OCI-M1 (cell line): Measurements from ENCODE around the gene RAD21L1.
"Not testable (repeated sequence)": the region's sequence is repeated elsewhere in the genome, so short reads cannot be mapped to it uniquely, and the experiment has no call there.

Source experiments
- DNase-seq: peaks from one replicate; lab custom pipeline; 2025; lab: John Stamatoyannopoulos, UW

Gene RAD21L1

DNA sequence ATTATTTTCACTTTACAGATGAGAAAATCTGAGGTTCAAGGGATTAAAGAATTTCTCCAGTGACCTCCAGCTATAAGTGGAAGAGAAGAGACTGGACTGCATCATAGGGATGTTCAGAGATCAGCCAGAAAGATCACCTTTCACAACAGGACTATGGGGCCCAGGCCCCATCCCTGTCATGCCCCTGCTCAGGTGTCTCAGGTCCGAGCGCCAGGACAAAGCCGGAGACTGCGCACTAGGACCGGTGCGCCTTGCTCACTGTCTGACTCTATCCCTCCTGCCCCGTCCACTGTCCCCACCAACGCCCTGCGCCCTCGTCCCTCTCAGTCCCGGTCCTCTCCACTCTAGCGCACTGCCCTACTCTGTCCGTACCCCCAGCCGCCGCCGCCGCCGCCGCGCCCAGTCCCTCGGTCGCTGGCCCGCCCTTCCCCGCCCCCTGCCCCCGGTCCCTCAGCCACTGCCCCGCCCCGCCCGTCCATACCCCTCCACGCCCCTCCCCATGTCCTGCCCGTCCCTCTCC is 521 bp upstream of the RAD21L1 start:
- DNase-seq, result peak; percentile 84

DNA sequence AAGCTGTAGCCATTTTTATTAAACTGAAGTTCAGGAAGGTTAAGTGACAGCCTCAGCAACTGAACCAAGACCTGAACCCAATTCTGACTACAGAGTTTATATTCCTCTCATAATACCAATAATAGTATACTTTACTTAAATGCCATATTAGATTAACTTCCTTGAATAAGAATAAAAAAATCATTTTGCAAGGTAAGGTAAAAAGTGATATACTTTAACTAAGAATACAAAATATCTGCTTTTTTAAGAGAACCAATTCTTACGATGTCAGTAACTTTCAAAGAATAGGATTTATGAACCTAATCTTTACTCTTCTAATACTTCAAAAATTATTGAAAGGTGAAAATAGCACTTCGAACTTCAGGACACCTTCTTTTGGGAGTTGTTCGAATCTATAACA is 3.7 kb downstream of the RAD21L1 start:
- DNase-seq, result no peak

DNA sequence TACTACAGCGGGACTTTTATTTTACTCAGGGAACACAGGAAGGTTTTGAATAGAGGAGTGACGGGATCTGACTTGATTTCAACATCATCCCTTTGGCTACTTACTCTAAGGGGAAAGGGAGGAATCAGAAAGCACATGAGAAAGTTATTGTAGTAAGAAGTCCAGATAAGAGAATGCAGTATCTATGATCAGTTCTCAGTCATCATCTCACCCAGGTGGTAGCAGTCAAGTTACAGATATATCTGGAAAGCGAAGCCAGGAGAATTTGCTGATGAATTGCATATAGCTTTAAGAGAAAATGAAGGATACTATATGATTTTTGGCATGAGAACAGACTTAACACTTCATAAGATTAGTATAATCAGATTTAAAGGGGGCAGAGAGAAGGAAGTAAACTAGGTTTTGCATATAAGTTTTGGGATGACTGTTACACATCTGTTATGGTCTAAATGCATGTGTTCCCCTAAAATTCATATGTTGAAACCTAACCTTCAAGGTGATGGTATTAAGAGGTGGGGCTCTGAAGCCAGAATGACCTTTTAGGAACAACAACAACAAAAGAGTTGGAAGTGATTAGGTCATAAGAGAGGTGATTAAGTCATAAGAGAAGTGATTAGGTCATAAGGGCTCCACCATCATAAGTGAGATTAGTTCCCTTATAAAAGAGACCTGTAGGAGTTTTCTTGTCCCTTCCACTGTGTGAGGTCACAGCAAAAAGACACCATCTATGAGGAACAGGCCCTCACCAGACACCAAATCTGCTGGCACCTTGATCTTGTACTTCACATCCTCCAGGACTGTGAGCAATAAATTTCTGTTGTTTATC is 6.7 kb downstream of the RAD21L1 start:
- no peak for DNase-seq

DNA sequence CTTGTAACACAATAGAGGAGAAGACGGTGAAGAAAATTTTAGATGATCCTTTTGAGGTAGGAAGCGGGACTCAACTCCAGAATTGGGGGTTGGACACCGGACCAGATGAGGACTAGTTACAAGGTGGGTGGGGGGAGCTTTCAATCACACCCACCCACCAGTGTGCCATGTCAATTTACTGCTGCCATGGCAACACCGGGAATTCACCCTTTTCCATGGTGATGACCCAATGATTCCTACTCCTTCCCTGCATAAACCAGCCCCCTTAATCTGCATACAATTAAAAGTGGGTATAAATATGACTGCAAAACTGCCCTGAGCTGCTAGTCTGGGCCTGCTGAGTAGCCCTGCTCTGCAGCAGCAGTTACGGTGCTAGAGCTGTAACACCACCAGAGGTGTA is 14.7 kb downstream of the RAD21L1 start:
- DNase-seq, result no peak

DNA sequence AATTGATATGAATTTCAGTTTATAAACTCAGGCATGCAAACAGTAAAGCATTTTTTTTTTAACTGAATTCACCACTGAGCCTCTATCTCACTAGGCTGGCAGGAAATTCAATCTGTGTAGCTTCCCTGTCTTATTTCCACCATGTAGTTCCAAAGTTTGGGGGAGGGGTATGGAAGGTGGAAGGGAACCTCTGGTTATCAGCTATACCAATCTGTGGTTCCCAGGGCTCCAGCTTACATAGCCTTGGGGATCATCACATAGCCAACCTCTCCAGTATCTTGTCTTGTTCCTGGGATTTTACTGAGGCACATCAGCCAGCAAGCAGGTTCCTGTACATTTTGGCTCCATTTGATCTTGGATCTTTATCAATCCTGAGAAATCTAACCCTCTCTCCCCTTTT is 15.6 kb downstream of the RAD21L1 start:
- DNase-seq, result no peak

DNA sequence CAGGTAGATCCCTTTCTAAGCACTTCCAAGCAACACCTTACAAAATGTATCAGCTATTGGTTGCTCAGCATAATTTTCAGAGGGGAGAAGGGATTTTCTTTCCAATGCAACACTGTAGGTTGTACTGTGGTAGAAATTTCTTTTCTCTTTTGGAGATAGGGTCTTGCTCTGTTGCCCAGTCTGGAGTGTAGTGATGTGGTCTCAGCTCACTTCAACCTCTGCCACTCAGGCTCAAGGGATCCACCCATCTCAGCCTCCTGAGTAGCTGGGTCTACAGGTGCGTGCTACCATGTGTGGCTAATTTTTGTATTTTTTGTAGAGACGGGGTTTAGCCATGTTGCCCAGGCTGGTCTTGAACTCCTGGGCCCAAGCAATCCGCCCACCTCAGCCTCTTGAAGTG is 16.3 kb downstream of the RAD21L1 start:
- no peak for DNase-seq

DNA sequence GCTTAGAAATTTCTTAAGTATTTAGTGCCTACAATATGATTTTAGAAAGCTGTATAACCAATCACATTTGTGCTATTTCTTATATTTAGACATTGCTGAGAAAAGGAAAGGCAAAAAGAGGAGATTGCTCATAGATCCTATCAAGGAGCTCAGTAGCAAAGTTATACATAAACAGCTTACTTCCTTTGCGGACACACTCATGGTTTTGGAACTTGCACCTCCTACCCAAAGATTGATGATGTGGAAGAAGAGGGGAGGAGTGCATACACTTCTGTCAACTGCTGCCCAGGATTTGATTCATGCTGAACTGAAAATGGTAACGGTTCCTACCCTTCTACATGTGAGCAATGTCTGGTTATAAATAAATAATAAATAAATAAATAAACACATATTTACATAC is 16.7 kb downstream of the RAD21L1 start:
- no peak for DNase-seq

DNA sequence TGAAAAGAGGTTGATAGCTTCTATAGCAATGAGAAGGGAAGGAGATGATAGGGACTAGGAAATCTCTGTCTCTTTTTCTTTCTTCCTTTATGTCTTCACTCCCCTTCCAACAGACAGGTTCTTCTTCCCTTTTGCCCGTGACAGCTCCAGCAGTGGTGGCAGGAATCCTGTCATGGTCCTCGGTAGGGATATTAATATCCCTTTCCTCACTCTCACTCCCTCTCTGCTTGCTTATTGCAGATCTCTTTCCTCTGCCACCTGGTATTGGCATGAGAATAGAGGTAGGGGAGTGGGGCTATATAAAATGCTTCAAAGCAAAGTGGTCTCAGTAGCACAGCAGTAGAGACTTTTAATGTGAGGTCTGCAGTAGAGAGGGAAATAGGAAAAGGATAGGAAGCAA is 19.7 kb downstream of the RAD21L1 start:
- no peak for DNase-seq

DNA sequence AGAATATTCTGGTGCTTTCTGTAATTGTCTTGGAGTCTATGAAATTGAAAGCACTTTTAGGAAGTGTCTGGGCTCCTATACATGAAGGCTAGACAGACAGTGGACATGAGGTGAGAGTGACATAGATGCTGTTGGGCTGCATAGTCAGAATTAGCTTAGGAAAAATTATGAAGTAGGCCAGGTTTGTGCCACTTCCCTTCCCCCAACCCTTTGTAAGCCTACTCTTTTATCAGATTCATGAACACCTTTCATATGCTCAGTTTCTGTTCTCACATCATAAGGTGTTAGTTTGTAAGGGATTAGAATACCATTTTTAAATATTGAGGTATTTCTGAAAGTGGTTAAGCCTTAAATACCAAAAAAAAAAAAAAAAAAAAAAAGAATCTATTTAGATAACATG is 21.8 kb downstream of the RAD21L1 start:
- DNase-seq, result no peak

DNA sequence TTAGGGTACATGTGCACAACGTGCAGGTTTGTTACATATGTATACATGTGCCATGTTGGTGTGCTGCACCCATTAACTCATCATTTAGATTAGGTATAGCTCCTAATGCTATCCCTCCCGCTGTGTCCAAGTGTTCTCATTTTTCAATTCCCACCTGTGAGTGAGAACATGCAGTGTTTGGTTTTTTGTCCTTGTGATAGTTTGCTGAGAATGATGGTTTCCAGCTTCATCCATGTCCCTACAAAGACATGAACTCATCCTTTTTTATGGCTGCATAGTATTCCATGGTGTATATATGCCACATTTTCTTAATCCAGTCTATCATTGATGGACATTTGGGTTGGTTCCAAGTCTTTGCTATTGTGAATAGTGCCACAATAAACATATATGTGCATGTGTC is 24.4 kb downstream of the RAD21L1 start:
- DNase-seq, result not testable (repeated sequence)

DNA sequence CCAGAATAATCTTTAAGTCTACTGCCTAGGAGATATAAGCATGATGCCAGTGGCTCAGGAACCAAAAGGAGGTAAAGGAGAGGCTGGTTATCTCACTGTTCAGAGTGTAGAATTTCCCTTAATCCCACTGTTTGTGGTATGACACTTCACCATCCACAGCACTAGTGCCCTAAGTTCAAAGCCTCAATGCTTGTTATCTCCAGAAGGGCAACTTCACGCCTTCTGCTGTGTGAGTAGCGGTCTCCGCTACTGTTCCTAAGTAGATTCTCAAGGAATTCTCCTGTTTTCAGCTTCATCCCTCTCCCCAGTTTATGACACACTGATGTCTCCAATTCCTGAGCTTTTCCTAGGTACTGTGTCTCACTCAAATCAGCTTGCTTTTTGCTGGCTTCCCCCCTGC is 26.6 kb downstream of the RAD21L1 start:
- DNase-seq, result peak; percentile 22

DNA sequence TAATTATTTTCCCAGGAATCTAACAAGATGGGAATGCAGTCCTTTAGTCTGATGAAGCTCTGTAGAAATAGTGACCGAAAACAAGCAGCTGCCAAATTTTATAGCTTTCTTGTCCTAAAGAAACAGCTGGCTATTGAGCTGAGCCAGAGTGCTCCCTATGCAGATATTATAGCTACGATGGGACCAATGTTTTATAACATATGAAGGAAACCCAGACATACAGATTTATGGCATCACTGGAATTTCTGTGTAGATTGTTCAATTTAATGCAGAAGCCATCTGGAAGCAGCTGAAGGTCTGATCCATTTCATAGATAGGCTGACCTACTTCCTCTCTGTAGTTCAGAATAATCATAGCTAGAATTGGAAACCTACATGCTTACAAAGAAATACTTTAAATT is 28.4 kb downstream of the RAD21L1 start:
- DNase-seq, result peak; percentile 67

DNA sequence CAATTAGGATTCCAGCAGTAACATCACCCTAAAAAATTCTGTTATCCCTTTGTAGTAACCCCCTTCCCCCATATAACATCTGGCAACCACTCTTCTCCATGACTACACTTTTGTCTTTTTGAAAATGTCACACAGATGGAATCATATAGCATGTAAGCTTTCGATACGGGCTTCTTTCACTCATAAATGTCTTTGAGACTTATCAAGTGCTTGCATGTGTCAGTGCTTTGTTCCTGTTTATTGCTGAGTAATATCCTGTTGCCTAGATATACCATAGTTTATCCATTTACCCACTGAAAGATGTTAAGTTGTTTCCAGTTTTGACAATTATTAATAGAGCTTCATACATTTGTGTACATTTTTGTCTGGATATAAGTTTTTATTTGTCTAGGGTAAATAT is 29.8 kb downstream of the RAD21L1 start:
- DNase-seq, result peak; percentile 77

DNA sequence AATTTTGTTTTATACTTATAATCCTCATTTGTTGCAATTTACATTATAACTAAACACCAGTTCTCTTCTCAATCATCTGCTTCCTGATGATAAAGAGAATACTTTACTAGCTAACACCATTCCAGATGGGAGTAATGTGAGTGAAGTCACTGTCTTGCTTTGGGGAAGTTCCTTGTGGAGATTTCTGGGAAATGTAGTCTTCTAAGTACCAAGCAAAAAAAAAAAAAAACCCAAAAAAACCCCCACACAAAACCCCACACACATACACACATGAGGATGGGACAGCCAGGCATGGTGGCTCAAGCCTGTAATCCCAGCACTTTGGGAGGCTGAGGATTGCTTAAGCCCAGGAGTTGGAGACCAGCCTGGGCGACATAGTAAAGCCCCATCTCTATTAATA is 38.0 kb downstream of the RAD21L1 start:
- DNase-seq, result peak; percentile 53

DNA sequence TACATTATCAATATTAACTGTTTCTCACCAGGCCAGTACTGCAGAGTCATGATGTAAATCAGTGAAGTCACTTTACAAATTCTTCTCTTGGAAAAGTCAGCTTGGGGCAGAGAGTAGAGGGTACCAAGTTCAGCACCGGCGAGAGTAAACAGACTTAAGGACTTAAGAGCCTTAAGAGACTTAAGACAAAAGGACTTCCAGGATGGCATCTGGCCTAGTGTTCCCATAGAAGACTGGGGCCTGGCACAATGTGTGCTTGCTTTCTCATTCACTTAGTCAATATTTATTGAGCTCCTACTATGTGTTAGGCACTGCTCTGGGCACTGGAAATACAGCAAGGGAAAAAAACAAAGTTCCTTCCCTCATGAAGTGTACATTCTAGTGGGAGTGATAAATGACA is 38.9 kb downstream of the RAD21L1 start:
- DNase-seq, result peak; percentile 50

DNA sequence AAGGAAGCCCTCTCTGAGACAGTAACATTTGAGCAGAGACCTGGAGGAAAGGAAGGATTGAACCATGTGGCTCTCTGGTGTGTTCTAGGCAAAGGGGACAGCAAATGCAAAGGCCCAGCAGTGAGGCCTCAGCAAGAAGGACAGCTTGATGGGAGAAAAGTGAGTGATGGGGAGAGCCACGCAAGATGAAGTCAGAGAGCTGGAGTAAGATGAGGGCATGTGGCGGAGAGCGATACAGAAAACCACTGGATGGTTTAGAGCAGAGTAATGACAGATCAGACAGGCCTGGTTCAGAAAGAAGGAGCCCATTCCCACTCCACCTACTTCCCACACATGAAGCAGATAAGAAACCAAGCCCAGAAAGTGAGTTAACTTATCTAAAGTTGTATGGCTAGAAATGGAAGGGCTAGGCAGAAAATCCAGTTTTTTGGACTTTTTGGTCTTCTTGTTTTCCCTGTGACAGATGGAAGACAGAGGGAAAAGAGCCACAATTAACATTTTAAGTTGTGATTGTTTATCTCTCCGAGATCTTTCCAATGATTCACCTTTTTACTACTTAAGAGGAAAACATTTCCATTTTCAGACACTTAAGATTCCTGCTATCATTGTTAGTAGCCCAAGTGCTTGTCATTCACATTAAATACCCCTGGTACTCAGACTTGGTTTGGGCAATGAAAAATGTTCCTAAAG is 39.5 kb downstream of the RAD21L1 start:
- DNase-seq, result peak; percentile 62

DNA sequence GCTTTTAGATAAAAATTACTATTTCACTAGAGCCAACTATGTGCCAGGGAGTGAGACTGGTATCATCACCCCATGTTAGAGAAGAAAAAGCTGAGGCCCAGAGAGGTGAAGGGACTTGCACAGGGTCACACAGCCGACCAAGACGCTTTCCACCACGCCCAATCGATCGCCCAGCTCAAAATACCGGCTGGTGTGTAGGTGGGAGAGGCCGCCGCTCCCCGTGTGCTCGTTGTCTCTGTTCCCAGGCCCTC is 40.0 kb downstream of the RAD21L1 start:
- DNase-seq, result no peak

DNA sequence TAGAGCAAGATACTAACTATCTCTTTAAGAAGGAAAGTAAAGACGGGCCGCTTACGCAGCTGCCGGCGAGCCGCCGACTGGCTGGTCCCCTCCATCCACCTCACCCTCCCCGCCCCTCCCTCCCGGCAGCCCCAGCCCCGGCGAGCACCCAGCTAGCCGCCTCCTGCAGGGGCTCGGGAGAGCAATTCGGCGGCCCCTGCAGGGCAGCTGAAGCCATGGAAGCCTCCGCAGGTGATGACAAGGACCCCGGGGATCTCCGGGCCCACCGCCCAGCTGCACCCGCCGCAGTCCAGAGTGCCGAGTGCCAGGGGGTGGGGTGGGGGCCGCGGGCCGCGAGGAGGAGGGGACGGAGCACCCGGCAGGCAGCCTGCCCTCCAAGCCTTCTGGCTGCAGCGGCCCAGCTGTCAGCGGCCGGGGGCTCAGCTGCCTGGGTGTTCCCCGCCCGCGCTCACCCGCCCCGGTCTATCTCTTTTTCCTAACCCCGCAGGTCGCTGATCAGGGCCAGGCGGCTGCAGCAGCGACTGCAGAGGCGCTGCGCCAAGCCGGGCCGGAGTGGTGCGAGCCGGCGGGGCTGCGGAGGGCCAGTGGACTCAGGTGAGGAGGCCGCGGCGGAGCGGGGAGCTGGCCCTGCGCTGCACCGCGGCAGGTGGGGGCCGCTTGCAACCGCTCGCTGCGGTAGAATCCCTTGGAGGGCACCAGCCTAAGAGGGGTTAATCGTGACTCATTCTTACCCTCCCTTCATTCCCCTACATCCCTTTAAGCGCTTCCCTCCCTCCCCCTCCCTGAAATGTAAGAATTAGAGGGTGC is 40.5 kb downstream of the RAD21L1 start, which contains the start of gene SNPH:
TSS of gene SNPH (plus strand) at position 128 of the 807 bp plus-strand sequence. CDS start 29,946 bp downstream, outside the sequence.
- DNase-seq, result peak; percentile 87

DNA sequence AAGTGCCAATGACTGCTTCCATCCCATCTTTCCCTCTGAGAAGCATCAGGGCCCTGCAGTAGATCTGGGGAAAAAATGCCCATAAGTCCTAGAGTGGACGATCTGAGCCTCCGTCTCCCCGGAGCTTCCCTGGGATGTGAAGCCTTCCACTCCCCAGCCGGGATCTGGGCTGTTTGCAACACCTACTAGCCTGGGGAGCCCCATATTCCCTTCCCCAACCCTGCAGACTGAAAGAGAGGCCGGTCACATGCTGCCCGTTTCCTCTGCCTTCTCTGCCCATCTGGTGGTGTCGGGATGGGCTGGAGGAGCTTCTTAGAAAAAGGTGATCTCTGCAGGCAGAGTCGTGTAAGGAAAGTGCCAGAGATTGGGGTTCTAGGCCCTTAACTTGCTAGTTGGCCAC is 41.3 kb downstream of the RAD21L1 start:
- DNase-seq, result no peak

DNA sequence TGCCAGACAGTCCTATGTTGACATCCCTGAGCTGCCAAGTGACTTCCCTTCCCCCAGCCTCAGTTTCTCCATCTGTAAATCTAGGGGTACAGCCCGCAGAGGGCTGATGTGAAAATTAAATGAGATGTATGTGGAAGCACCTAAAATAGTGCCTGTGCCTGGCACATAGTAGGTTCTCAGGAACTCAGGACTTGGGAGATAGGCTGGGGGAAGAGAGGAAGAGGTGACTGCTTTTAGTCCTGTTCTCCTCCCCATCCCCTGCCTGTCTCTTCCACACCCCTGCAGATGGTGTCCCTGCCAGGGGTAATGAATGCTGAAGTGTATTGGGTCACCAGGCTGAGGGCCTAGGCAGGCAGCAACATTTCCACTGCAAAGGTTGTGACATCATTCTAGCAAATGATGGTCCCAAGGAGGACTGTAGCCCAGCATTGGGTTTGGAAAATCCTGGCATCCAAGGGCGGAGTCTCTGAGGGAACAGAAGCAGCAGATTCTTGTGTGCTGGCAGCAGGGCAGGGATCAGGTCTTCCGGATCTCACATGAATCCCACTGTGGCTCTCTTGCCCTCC is 42.0 kb downstream of the RAD21L1 start:
- DNase-seq, result no peak

DNA sequence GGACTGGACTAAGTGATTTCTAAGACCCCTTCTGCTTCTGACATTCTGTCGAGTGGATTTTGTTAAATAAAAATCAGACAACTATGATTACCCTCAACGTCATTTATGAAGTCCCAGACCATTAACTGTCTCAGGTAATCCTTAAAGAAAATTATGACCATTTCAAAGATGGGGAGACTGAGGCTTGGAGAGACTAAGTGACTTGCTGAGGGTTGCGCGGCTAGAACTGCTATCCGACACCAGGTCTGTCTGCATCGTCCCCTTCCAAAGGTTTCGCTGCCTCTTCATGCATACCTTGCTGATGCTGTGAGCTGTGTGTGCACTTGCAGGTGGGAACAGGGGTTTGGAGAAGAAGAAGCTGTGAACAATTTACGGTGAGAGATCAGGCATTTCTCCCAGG is 43.4 kb downstream of the RAD21L1 start:
- DNase-seq, result no peak

DNA sequence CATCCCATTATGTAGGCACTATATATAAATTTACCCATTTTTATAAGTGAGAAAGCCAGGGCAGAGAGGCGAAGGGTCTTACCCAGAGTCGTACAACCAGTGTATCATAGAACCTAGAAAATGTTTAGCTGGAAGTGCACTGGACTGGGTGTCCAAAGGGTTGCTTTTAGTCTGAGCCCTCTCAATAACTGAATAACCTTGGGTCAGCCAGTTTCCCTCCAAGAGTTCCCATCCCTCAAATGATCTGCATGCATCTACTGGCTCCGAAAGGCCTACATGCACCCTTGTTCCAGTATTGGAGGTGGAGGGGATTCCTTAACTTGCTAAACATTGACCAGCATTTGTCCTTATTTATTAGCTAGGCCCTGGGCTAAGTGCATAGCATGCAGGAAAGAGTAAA is 44.0 kb downstream of the RAD21L1 start:
- no peak for DNase-seq
